HEK293T (cell line): ENCODE data around the gene GRIA4.

ENCODE experiments used
- ARNT ChIP-seq: fragments of 450-650 bp; IDR thresholded peaks from 2 replicates; pipeline ENCODE4 v1.6.1; 2017; ENCODE audit warnings: mild to moderate bottlenecking
- BHLHE40 ChIP-seq: fragments of 450-650 bp; IDR thresholded peaks from 2 replicates; pipeline ENCODE4 v1.6.1; 2016; ENCODE audit warnings: mild to moderate bottlenecking, moderate library complexity, borderline replicate concordance
- FOXA1 ChIP-seq: fragments of 450-650 bp; IDR thresholded peaks from 2 replicates; pipeline ENCODE4 v1.6.1; 2016; ENCODE audit warnings: mild to moderate bottlenecking
- FOXK2 ChIP-seq: fragments of 450-650 bp; IDR thresholded peaks from 2 replicates; pipeline ENCODE4 v1.6.1; 2016; ENCODE audit warnings: mild to moderate bottlenecking
- FOXM1 ChIP-seq: fragments of 450-650 bp; IDR thresholded peaks from 2 replicates; pipeline ENCODE4 v1.6.1; 2017; ENCODE audit warnings: mild to moderate bottlenecking, borderline replicate concordance
- SP1 ChIP-seq: fragments of 450-650 bp; IDR thresholded peaks from 2 replicates; pipeline ENCODE4 v1.6.1; 2017
- SUZ12 ChIP-seq: fragments of 450-650 bp; IDR thresholded peaks from 2 replicates; pipeline ENCODE4 v1.6.1; 2016; ENCODE audit warnings: mild to moderate bottlenecking
- TARDBP ChIP-seq: fragments of 450-650 bp; IDR thresholded peaks from 2 replicates; pipeline ENCODE4 v1.6.1; 2016
- TF ChIP-seq, protein P1 (sequence below): fragments of 450-650 bp; IDR thresholded peaks from 2 replicates; pipeline ENCODE4 v1.6.1; 2016

DNA sequence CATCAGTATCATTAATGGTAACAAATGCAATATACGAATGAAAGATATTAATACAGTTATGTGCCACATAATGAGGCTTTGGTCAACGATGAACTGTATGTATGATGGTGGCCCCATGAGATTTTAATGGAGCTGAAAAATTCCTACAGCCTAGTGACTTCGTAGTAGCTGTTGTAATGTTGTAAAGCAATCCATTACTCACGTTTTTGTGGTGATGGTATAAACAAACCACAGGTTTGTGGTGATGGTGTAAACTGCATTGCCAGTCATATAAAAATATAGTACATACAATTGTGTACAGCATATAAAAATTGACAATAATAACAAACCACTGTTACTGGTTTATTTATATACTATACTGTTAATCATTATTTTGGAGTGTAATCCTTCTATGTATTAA, 27.4 kb upstream of the GRIA4 start:
- no peak for TF ChIP-seq FOXA1
- no peak for TF ChIP-seq BHLHE40
- no peak for TF ChIP-seq SP1
- no peak for TF ChIP-seq TARDBP
- no peak for TF ChIP-seq FOXM1
- TF ChIP-seq FOXK2: no peak
- TF ChIP-seq ARNT: no peak
- no peak for TF ChIP-seq SUZ12
- TF ChIP-seq, protein P1, sequence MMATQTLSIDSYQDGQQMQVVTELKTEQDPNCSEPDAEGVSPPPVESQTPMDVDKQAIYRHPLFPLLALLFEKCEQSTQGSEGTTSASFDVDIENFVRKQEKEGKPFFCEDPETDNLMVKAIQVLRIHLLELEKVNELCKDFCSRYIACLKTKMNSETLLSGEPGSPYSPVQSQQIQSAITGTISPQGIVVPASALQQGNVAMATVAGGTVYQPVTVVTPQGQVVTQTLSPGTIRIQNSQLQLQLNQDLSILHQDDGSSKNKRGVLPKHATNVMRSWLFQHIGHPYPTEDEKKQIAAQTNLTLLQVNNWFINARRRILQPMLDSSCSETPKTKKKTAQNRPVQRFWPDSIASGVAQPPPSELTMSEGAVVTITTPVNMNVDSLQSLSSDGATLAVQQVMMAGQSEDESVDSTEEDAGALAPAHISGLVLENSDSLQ: no peak
